ENCODE results near the gene ZNF792. TPM values are rescaled to one million over a fixed set of nuclear protein-coding genes. Genes with fewer than 3 reads are reported as not detected.
"Not testable (repeated sequence)": the region's sequence is repeated elsewhere in the genome, so short reads cannot be mapped to it uniquely, and the experiment has no call there.

ZNF792 gene
- polyA plus RNA-seq, 3 donors, result 5.4 to 7.1 (median 6.6) TPM

GRCh38 chr19:34999498-35000337 is 35.7 kb upstream of the ZNF792 start, which contains the start of gene GRAMD1A:
Gene GRAMD1A (plus strand): TSS chr19:35000323. CDS start chr19:35000479, 156 bp downstream.
- DNase-seq, result peak; percentile 91

GRCh38 chr19:34998777-34999497 is 34.9 kb upstream of the ZNF792 start:
- DNase-seq, result peak; percentile 65

- not testable (repeated sequence) for DNase-seq
Measured at GRCh38 chr19:34998224-34998623, 34.2 kb upstream of the ZNF792 start.

- DNase-seq, result peak; percentile 19
Measured at GRCh38 chr19:34997071-34997617, 33.1 kb upstream of the ZNF792 start.

- no peak for DNase-seq
Measured at GRCh38 chr19:34995551-34995950, 31.5 kb upstream of the ZNF792 start.

GRCh38 chr19:34994643-34995541 is 30.9 kb upstream of the ZNF792 start:
- no peak for DNase-seq

- no peak for DNase-seq
Measured at GRCh38 chr19:34994286-34994642, 30.2 kb upstream of the ZNF792 start.

GRCh38 chr19:34992582-34992981 is 28.6 kb upstream of the ZNF792 start:
- not testable (repeated sequence) for DNase-seq

GRCh38 chr19:34991542-34992333 is 27.7 kb upstream of the ZNF792 start:
- DNase-seq, result no peak

- no peak for DNase-seq
Measured at GRCh38 chr19:34990578-34991192, 26.7 kb upstream of the ZNF792 start.

GRCh38 chr19:34989298-34989697 is 25.3 kb upstream of the ZNF792 start:
- DNase-seq, result no peak

- no peak for DNase-seq
Measured at GRCh38 chr19:34988119-34988518, 24.1 kb upstream of the ZNF792 start.

- no peak for DNase-seq
Measured at GRCh38 chr19:34985249-34986022, 21.4 kb upstream of the ZNF792 start.

- DNase-seq, result no peak
Measured at GRCh38 chr19:34984287-34984686, 20.3 kb upstream of the ZNF792 start.

GRCh38 chr19:34983786-34984185 is 19.8 kb upstream of the ZNF792 start:
- DNase-seq, result no peak

- DNase-seq, result no peak
Measured at GRCh38 chr19:34982275-34982674, 18.2 kb upstream of the ZNF792 start.

GRCh38 chr19:34979819-34980640 is 16.0 kb upstream of the ZNF792 start:
- no peak for DNase-seq

GRCh38 chr19:34976611-34977010 is 12.6 kb upstream of the ZNF792 start:
- no peak for DNase-seq

GRCh38 chr19:34975056-34975455 is 11.0 kb upstream of the ZNF792 start:
- DNase-seq, result no peak
